Stimulated activated naive CD8-positive, alpha-beta T cell treated with anti-CD3 and anti-CD28 coated beads, Interleukin-15, Interleukin-2, amounts not matched to agents 100 U/mL and 50 U/mL, for 24 hours (primary cell): ENCODE results near the gene TMEM47.

Experiments
- ATAC-seq: fragments of 150-1000 bp; cut with Tn5 transposase; one replicate; pipeline ENCODE4 v1.10.0; 2021
- DNase-seq: peaks from one replicate; pipeline ENCODE4 v3.0.0; 2021

TMEM47 gene

GRCh38 chrX:34585561-34585960 is 71.5 kb downstream of the TMEM47 start:
- no peak for ATAC-seq

GRCh38 chrX:34584781-34585180 is 72.3 kb downstream of the TMEM47 start:
- ATAC-seq (no peak), DNase-seq (no peak)

More at GRCh38 chrX:34585561-34585960, 71.5 kb downstream of the TMEM47 start:
- no peak for DNase-seq

- DNase-seq (no peak), ATAC-seq (no peak)
Observed at GRCh38 chrX:34580069-34580468, 77.0 kb downstream of the TMEM47 start.

GRCh38 chrX:34578237-34578636 is 78.8 kb downstream of the TMEM47 start:
- no peak for ATAC-seq
- DNase-seq: no peak
